GM19099 (cell line): ENCODE results near the gene DLG5.

ENCODE experiments used
- POLR2A ChIP-seq: IDR thresholded peaks from 3 replicates; pipeline ENCODE4 v1.6.1; 2011; ENCODE audit warnings: low read depth; ENCODE audit not compliant: insufficient read length; ENCODE audit errors: extremely low read depth

Gene DLG5

DNA sequence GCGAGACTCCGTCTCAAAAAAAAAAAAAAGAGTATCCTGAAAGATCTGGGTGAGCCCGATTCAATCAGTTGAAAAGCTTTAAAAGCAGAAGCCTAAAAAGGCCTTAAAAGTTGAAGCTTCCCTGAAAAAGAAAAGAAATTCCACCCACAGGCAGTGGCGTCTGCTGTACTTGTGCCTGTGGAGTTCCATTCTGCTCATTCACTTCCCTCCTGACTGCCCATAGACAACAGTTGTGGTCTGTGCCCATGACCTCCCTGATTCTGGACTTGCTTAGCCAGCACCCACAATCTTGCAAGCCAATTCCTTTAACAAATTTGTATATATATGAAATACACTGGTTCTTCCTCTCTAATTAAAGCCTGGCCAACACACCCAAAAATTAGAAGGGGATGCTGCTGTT lies 141.7 kb downstream of the DLG5 start:
- TF ChIP-seq POLR2A = no peak

- TF ChIP-seq POLR2A = no peak
These were observed 144.1 kb downstream of the DLG5 start for GRCh38 chr10:77782328-77783061.

- no peak for TF ChIP-seq POLR2A
These were observed 144.9 kb downstream of the DLG5 start for GRCh38 chr10:77781451-77782327.

DNA sequence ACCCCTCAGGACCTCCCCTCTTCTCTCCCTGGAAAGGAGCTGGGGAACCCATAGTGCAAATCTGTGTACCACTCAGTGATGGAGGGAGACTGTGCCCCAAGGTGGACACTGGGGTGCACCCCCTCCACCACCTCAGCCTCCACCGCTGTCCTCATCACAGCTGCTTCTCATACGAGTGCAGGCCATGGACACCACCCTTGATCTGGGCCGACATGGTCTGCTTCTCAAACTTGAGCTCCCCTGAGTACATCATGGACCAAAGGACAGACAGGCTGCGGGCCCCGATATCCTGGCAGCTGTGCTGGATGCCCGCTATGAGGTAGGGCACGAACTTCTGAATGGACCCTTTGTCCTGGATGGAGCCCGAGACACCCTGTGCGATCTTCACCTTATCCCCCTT lies 146.4 kb downstream of the DLG5 start:
- no peak for TF ChIP-seq POLR2A

DNA sequence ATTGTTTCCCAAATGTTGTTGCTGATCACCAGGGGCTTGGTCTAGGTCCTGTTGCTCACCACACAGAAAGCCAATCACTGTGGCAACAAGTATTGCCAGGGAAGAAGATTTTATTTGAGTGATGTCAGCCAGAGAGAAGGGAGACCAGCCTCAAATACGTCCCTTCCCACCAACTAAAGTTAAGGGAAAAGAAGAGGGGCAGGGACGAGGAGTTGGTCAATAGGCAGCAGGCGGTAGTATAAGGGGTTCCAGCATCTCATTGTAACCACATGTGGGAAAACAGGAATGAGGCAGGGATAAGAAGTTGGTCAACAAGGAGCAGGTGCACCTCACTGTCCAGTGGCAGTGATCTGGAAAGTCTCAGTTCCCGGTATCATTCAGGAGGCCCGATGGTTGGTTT lies 150.1 kb downstream of the DLG5 start:
- no peak for TF ChIP-seq POLR2A

DNA sequence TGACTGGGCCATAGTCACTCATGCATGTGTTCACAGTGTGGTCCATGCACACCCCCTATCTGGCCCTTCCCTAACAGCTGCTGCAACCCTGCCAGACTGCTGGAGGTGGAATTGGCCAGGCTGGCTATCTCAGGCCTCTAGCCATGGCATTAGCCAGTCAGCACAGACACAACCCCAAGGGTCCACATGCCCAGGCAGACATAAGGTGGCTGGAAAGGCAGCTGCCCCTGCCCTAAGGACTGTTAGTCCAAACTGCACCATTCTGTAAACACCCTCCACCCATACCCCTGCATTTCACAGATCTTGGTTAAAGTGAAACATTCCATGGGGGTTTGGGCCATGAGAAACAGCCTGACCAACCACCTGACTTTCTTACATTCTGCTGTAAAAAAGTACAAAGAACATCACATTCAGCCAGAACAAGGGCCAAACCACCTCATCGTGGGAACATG lies 151.6 kb downstream of the DLG5 start:
- no peak for TF ChIP-seq POLR2A

DNA sequence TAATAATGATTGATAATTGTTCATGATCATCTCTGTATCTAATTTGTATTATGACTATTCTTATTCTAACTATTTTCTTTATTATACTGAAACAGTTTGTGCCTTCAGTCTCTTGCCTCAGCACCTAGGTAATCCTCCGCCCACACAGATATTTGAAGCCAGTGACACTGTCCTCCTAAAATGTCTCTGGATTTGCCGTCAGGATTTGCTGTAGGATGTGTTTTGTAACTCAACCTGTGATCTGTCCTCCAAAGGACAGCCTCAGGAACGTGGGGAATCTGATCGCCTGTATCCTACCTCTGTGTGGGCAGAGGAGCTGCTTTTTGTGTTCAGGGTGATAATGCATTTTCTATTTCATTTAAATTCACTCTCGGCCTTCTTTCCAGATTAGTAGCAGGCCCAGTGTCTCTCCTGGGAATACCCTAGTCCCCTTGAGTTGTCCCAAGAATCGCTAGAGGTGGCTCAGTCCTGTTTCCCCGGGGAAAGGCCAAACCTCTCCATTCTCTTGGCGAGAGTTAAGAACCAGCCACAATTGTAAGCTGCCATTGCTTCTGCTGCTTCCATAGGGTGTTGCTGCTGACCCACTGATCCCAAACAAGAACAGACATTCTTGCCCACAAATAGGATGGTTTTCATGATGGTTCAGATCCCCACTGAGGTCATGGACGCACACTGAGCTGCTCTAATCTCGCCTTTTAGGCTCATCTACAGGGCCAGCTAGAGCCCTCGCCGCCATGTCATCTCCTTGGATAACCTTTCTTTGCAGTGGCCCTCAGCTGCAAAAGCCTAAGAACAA lies 152.7 kb downstream of the DLG5 start:
- TF ChIP-seq POLR2A = no peak

DNA sequence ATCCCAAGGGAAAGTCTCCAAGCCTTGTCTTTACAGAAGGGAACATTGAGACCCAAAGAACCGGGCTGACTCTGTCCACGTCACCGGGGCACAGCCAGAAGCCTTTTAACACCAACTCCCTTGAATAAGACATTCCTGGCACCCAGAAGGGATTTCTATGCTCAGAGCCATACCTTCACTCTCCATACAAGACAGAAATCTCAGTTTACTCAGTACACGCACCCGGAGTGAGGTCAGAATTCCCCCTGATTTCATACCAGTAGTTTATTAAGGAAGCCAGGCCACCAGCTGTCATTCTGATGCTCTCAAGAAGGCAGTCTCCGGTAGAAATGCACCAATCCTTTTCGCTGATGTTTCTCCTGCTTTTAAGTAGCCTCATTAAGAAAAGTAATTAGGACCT lies 154.7 kb downstream of the DLG5 start:
- no peak for TF ChIP-seq POLR2A

- no peak for TF ChIP-seq POLR2A
These were observed 155.1 kb downstream of the DLG5 start for GRCh38 chr10:77771450-77771849.

- no peak for TF ChIP-seq POLR2A
These were observed 155.7 kb downstream of the DLG5 start for GRCh38 chr10:77770868-77771175.

GRCh38 chr10:77770081-77770867 lies 156.3 kb downstream of the DLG5 start:
- no peak for TF ChIP-seq POLR2A

- TF ChIP-seq POLR2A = no peak
These were observed 158.5 kb downstream of the DLG5 start for GRCh38 chr10:77768039-77768438.

DNA sequence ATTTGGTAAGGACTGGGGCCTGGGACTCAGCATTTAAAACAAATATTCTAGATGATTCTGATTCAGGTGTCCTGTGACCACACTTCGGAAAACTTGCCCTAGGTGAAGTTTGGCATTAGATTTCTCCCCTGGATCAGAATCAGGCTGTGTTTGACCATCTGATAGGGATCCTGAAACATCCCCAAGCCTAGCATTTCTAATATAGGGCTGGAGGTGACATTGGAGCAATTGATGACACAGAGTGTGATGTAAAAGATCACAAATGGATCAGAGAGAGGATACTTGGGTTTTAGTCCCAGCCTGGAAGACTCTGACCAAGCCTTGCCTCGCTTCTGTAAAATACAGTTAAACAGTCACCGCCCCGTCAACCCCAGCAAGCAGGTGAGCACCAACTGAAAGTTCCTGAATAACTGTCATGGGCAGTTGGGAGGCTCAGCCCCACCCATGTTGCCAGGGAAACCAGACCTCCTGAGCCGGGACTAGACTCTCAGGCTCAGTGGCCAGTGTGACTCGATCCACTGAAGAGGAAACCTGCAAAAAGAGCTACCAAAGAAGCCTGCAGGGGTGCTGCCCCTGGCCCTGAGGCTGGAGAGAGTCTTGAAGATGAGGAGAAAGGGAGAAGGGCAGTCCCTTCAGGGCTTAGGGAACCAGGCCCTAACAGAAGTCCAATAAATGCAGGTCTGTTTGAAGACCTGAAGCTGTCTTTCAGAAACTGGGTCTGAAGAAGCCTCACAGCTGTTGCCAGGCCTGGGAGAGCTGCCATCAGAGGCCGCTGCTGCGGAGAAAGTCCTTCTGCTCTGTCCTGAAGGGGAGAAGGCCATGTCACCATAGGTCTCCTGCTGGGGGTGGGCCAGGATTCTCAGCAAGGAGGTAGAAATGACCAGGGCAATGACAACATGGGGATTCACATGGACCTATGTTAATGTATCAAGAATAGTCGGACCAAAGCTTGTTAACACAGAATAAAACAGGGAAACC lies 162.8 kb downstream of the DLG5 start:
- TF ChIP-seq POLR2A = no peak
